A673 (cell line): ENCODE data around the gene PRKG1. TPM values are rescaled to one million over a fixed set of nuclear protein-coding genes. Genes with fewer than 3 reads are reported as not detected.
"Not testable (repeated sequence)": the region's sequence is repeated elsewhere in the genome, so short reads cannot be mapped to it uniquely, and the experiment has no call there.

Source experiments
- BruUV-seq: library from RNA; stranded (reverse); fragments of 400-500 nt; replicated peaks from 2 replicates; lab custom pipeline; 2021; lab: Mats Ljungman, UMichigan
- CTCF ChIA-PET: fragments of 300-600 bp; sonication (Branson Sonifier 250); formaldehyde crosslinking; loops from one replicate; lab custom pipeline; 2022; ENCODE audit warnings: antibody characterized with exemption; lab: Charles Lee
- POLR2A ChIA-PET: fragments of 300-600 bp; sonication (Branson Sonifier 250); formaldehyde crosslinking; loops from one replicate; lab custom pipeline; 2022; ENCODE audit warnings: antibody characterized with exemption; ENCODE audit not compliant: low non-redundant PET; lab: Charles Lee
- DNase-seq: peaks from one replicate; pipeline ENCODE4 v3.0.0-alpha.2; 2015; ENCODE audit warnings: low spot score
- H3K27ac ChIP-seq: fragments of 200-600 bp; sonication (generic); 2 replicates; pipeline ENCODE4 v1.5.1; 2016; ENCODE audit warnings: mixed run types, low read depth, mild to moderate bottlenecking, mixed read lengths, antibody characterized with exemption, low read length; ENCODE audit not compliant: poor library complexity, severe bottlenecking
- H3K27me3 ChIP-seq: fragments of 200-600 bp; sonication (generic); replicated peaks from 2 replicates; pipeline ENCODE4 v1.6.1; 2017; ENCODE audit warnings: mixed run types, low read depth, mild to moderate bottlenecking, mixed read lengths, antibody characterized with exemption, low read length; ENCODE audit not compliant: insufficient read depth, poor library complexity
- H3K36me3 ChIP-seq: fragments of 200-600 bp; sonication (generic); 2 replicates; pipeline ENCODE4 v1.6.1; 2016; ENCODE audit warnings: mixed run types, mild to moderate bottlenecking, mixed read lengths, antibody characterized with exemption, low read length; ENCODE audit not compliant: insufficient read depth, poor library complexity, severe bottlenecking
- H3K4me1 ChIP-seq: fragments of 200-600 bp; sonication (generic); 2 replicates; pipeline ENCODE4 v1.6.1; 2017; ENCODE audit warnings: mixed run types, mild to moderate bottlenecking, mixed read lengths, antibody characterized with exemption, low read length; ENCODE audit not compliant: insufficient read depth, poor library complexity, severe bottlenecking
- H3K4me3 ChIP-seq: fragments of 200-600 bp; sonication (generic); 2 replicates; pipeline ENCODE4 v1.5.1; 2016; ENCODE audit warnings: low read depth, mixed run types, mild to moderate bottlenecking, mixed read lengths, low read length; ENCODE audit not compliant: poor library complexity, severe bottlenecking
- H3K9me3 ChIP-seq: fragments of 200-600 bp; sonication (generic); 2 replicates; pipeline ENCODE4 v1.6.1; 2016; ENCODE audit warnings: mixed run types, low read depth, mild to moderate bottlenecking, mixed read lengths, antibody characterized with exemption, low read length; ENCODE audit not compliant: poor library complexity, severe bottlenecking
- CTCF ChIP-seq: fragments of 300-800, 200-600 bp; sonication (generic); conservative IDR thresholded peaks from 2 replicates; pipeline ENCODE4 v1.5.1; 2017; ENCODE audit warnings: low read depth, mild to moderate bottlenecking, antibody characterized with exemption, low read length, moderate library complexity, mixed read lengths
- EZH2 ChIP-seq: fragments of 200-600 bp; sonication (generic); IDR thresholded peaks from 2 replicates; pipeline ENCODE4 v1.6.1; 2017; ENCODE audit warnings: borderline replicate concordance, low read depth, mild to moderate bottlenecking, mixed read lengths, antibody characterized with exemption, low read length; ENCODE audit not compliant: poor library complexity, severe bottlenecking
- intact Hi-C: fragments of 100-400 bp; cut with micrococcal nuclease; formaldehyde crosslinking; loops from one replicate; pipeline ENCODE4 v1.10.0; 2022; ENCODE audit not compliant: unreplicated experiment
- total RNA-seq: library from RNA; stranded (reverse); gene quantifications from 2 replicates; pipeline ENCODE4 v1.2.3, GENCODE V29; 2021

PRKG1 gene
- total RNA-seq, 1 experiment from 2014 or later, result 0.58 TPM

DNA sequence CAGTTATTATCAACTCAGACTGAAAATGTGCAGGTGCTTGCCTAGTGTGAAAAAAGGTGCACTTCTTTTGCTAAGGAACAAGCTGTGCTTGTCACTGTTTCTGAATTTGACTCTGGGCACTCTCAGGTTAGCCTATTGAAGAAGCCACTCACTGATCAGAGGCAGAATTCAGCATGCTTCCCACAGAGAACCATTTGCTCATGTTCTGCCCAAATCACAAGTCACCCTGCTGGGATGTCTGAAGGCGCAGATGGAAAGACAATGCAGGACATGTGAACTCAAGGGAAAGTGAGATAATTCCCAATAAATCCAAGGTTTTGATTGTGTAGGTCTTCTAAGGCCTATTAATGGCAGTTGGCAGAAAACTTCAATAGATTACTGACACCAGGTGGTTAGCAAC is 672.9 kb downstream of the PRKG1 start:
- ChIA-PET POLR2A (no interaction called here), CTCF (no interaction called here)
- BruUV-seq, result no TSS peak
- H3K9me3 ChIP-seq, result no peaks in the 10 kb centered on the region
- H3K27me3 ChIP-seq, result no peaks in the 10 kb centered on the region
- H3K36me3 ChIP-seq, result no peaks in the 10 kb centered on the region
- no peak for TF ChIP-seq CTCF
- no peak for TF ChIP-seq EZH2
- H3K4me3 ChIP-seq, result no peak overlapping the region
- intact Hi-C loops, result no loop called here
- no peak overlapping the region for H3K27ac ChIP-seq
- H3K4me1 ChIP-seq, result no peaks in the 10 kb centered on the region
- no peak for DNase-seq

GRCh38 chr10:51748959-51749358 is 674.7 kb downstream of the PRKG1 start:
- ChIA-PET POLR2A (no interaction called here), CTCF (no interaction called here)
- H3K4me3 ChIP-seq, result no peak overlapping the region
- no peaks in the 10 kb centered on the region for H3K27me3 ChIP-seq
- no peak overlapping the region for H3K27ac ChIP-seq
- TF ChIP-seq EZH2 (no peak), CTCF (no peak)
- no peaks in the 10 kb centered on the region for H3K36me3 ChIP-seq
- no TSS peak for BruUV-seq
- no peaks in the 10 kb centered on the region for H3K4me1 ChIP-seq
- intact Hi-C loops, result no loop called here
- DNase-seq, result no peak
- no peaks in the 10 kb centered on the region for H3K9me3 ChIP-seq

- TF ChIP-seq CTCF (no peak), EZH2 (no peak)
- POLR2A ChIA-PET, result no interaction called here
- Histone ChIP-seq H3K27ac (no peak overlapping the region), H3K4me1 (no peaks in the 10 kb centered on the region), H3K27me3 (no peaks in the 10 kb centered on the region), H3K9me3 (no peaks in the 10 kb centered on the region), H3K36me3 (no peaks in the 10 kb centered on the region), H3K4me3 (no peak overlapping the region)
- CTCF ChIA-PET, result no interaction called here
- no TSS peak for BruUV-seq
- DNase-seq, result no peak
- intact Hi-C loops, result no loop called here
Observed at GRCh38 chr10:51758366-51758765, 684.1 kb downstream of the PRKG1 start.

GRCh38 chr10:51758838-51759237 is 684.6 kb downstream of the PRKG1 start:
- H3K27me3 ChIP-seq, H3K4me3 ChIP-seq, BruUV-seq, H3K36me3 ChIP-seq, H3K9me3 ChIP-seq, H3K4me1 ChIP-seq, CTCF ChIA-PET, DNase-seq, intact Hi-C loops, H3K27ac ChIP-seq, POLR2A ChIA-PET: not testable (repeated sequence)
